Measurements from ENCODE around the gene SPATA31C2.

Gene SPATA31C2

DNA sequence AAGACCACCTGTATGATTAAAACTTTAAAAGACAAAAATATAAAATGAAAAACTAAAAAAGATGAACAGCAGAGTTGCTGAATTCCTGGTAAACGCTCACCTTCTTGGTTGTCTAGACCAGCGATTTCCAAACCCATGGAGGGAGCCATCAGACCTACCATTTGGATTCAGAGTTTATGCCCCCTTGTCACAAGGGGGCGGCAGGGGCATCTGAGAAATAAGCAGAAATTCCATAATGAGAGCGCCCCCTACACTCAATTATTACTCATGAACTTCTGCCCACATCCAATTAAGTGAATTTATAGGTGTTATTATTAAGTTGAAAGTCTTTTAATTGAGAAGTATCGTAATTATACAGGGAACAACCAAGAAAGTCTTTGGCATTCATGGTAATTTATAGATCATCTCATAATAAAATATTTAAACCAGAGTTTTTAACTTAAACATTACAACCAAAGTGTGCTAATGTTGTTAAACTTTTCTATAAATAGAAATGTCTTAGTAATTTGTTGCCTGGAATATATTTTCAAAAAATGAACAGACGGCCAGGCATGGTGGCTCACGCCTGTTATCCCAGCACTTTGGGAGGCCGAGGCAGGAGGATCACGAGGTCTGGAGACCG is 35.2 kb upstream of the SPATA31C2 start:
- H3K4me3 ChIP-seq (ENCODE audit: low read depth, low read length), result no peak overlapping the region

DNA sequence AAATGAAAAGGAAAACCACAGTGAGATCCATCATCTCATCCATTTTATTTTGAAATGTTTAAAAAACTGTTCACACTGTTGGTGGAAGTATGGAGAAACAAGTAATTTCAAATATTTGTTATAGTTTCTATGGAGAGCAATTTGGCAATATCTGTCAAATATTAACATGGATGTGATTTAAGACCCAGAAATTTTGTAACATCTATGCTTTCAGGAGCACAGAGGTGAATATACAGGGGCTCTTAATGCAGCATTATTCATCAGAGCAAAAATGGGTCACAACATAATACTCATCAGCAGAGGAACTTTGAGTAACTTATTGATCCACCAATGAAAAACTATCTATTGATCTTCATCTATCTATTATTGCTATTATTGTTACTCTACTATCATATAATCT is 31.4 kb upstream of the SPATA31C2 start:
- TF ChIP-seq, protein P1, sequence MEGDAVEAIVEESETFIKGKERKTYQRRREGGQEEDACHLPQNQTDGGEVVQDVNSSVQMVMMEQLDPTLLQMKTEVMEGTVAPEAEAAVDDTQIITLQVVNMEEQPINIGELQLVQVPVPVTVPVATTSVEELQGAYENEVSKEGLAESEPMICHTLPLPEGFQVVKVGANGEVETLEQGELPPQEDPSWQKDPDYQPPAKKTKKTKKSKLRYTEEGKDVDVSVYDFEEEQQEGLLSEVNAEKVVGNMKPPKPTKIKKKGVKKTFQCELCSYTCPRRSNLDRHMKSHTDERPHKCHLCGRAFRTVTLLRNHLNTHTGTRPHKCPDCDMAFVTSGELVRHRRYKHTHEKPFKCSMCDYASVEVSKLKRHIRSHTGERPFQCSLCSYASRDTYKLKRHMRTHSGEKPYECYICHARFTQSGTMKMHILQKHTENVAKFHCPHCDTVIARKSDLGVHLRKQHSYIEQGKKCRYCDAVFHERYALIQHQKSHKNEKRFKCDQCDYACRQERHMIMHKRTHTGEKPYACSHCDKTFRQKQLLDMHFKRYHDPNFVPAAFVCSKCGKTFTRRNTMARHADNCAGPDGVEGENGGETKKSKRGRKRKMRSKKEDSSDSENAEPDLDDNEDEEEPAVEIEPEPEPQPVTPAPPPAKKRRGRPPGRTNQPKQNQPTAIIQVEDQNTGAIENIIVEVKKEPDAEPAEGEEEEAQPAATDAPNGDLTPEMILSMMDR (IDR thresholded peaks at IDR 0.05; ENCODE audit: low read depth, low read length, missing control alignments), result no peak
- no peak overlapping the region for H3K27ac ChIP-seq
- no peak for DNase-seq
- in situ Hi-C loops (cut with HindIII; ENCODE audit: low pct_ligation_motif_present, low sequenced_read_pairs), result no loop called here
- H3K27me3 ChIP-seq (replicated peaks), result no peaks in the 10 kb centered on the region
- no peaks in the 10 kb centered on the region for H3K36me3 ChIP-seq (replicated peaks)
- no peak overlapping the region for H3K4me3 ChIP-seq (ENCODE audit: low read depth, low read length)

More for the DNA sequence above, 35.2 kb upstream of the SPATA31C2 start:
- H3K36me3 ChIP-seq (replicated peaks), result no peaks in the 10 kb centered on the region
- in situ Hi-C loops (cut with HindIII; ENCODE audit: low pct_ligation_motif_present, low sequenced_read_pairs), result no loop called here
- peak; percentile 60 for DNase-seq
- TF ChIP-seq, protein P1 (IDR thresholded peaks at IDR 0.05; ENCODE audit: low read depth, low read length, missing control alignments), result peak; percentile 87
- no peak overlapping the region for H3K27ac ChIP-seq
- no peaks in the 10 kb centered on the region for H3K27me3 ChIP-seq (replicated peaks)

DNA sequence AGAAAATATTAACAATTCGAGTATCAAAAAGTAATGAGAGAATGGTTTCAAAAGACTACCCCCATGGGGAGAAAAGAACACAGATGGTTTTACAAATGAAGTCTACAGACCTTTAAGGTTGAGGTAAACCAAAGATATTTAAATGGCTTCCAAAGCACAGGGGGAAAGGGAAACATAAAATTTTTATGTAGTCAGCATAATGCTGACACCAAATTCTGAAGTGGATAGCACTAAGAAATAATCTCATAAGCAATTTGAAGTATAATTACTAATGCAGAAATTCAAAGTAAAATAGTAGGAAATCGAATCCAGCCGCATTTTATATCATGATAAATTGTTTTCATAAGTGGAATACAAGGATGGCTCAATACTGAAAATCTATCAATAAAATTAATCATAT is 30.3 kb upstream of the SPATA31C2 start:
- DNase-seq, result no peak
- Histone ChIP-seq H3K4me3 (ENCODE audit: low read depth, low read length) (no peak overlapping the region), H3K27ac (no peak overlapping the region), H3K27me3 (replicated peaks) (no peaks in the 10 kb centered on the region), H3K36me3 (replicated peaks) (no peaks in the 10 kb centered on the region)
- in situ Hi-C loops (cut with HindIII; ENCODE audit: low pct_ligation_motif_present, low sequenced_read_pairs), result no loop called here
- TF ChIP-seq, protein P1 (IDR thresholded peaks at IDR 0.05; ENCODE audit: low read depth, low read length, missing control alignments), result no peak

- TF ChIP-seq, protein P1 (IDR thresholded peaks at IDR 0.05; ENCODE audit: low read depth, low read length, missing control alignments), result no peak
- Histone ChIP-seq H3K27me3 (replicated peaks) (no peaks in the 10 kb centered on the region), H3K4me3 (ENCODE audit: low read depth, low read length) (no peak overlapping the region), H3K27ac (no peak overlapping the region), H3K36me3 (replicated peaks) (no peaks in the 10 kb centered on the region)
- no peak for DNase-seq
- in situ Hi-C loops (cut with HindIII; ENCODE audit: low pct_ligation_motif_present, low sequenced_read_pairs), result no loop called here
Measured at GRCh38 chr9:88166660-88167059, 28.4 kb upstream of the SPATA31C2 start.

DNA sequence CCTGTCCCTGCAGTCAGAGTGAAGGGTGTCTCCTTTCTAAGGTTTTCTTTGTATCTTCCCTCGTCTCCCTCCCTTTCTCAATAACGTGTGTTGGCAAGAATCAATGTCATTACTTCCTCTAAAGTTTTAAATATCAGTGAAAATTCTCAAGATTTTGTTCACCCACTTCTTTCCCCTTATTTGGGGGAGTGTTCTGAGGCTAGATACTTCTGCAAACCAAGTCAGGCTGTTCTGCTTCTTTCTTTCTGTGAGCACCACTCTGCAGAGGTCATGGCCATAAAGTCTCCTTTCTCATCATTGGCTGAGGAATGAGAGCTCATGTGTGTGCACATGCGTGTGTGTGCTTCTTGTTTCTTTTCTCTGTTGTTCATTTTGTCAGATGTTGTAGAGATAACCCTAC is 26.6 kb upstream of the SPATA31C2 start:
- TF ChIP-seq, protein P1 (IDR thresholded peaks at IDR 0.05; ENCODE audit: low read depth, low read length, missing control alignments), result no peak
- in situ Hi-C loops (cut with HindIII; ENCODE audit: low pct_ligation_motif_present, low sequenced_read_pairs), result no loop called here
- Histone ChIP-seq H3K4me3 (ENCODE audit: low read depth, low read length) (no peak overlapping the region), H3K27ac (no peak overlapping the region), H3K36me3 (replicated peaks) (no peaks in the 10 kb centered on the region), H3K27me3 (replicated peaks) (no peaks in the 10 kb centered on the region)
- DNase-seq, result no peak

GRCh38 chr9:88161144-88161543 is 22.9 kb upstream of the SPATA31C2 start:
- H3K36me3 ChIP-seq (replicated peaks), result no peaks in the 10 kb centered on the region
- H3K4me3 ChIP-seq (ENCODE audit: low read depth, low read length), result no peak overlapping the region
- in situ Hi-C loops (cut with HindIII; ENCODE audit: low pct_ligation_motif_present, low sequenced_read_pairs), result no loop called here
- TF ChIP-seq, protein P1 (IDR thresholded peaks at IDR 0.05; ENCODE audit: low read depth, low read length, missing control alignments), result no peak
- no peak for DNase-seq
- no peak overlapping the region for H3K27ac ChIP-seq
- no peaks in the 10 kb centered on the region for H3K27me3 ChIP-seq (replicated peaks)

All from brain microvascular endothelial cell (primary cell).